Natural killer cell (primary cell): ENCODE measurements around the gene CNPY1. TPM values are rescaled to one million over a fixed set of nuclear protein-coding genes. Genes with fewer than 3 reads are reported as not detected.

Experiments
- ATAC-seq, 3 donors: fragments of 150-1000 bp in 2 of 3; fragments of 200-7000 bp in 1 of 3; cut with Tn5 transposase; 1 replicate in 1 of 3; 2 replicates in 2 of 3; pipeline ENCODE4 v1.10.0; 2021; ENCODE audit warnings: mild to moderate bottlenecking in 2 of 3, moderate library complexity in 2 of 3
- DNase-seq, 2 donors: peaks; one replicate each; pipeline versions ENCODE4 v3.0.0 to v3.0.0-alpha.2; 2013 to 2021; ENCODE audit warnings: mixed read lengths in 1 of 2
- H3K27ac ChIP-seq: one replicate; pipeline ENCODE4 v1.5.1; 2013; ENCODE audit warnings: mild to moderate bottlenecking, low read length
- H3K27me3 ChIP-seq: one replicate; pipeline ENCODE4 v1.6.1; 2013; ENCODE audit warnings: low read length; ENCODE audit not compliant: control insufficient read depth, insufficient read depth
- H3K36me3 ChIP-seq: one replicate; pipeline ENCODE4 v1.6.1; 2013; ENCODE audit warnings: low read length; ENCODE audit not compliant: control insufficient read depth, insufficient read depth
- H3K4me1 ChIP-seq: one replicate; pipeline ENCODE4 v1.6.1; 2013; ENCODE audit warnings: low read length; ENCODE audit not compliant: control insufficient read depth, insufficient read depth
- H3K4me3 ChIP-seq: one replicate; pipeline ENCODE4 v1.5.1; 2013; ENCODE audit warnings: low read length
- H3K9me3 ChIP-seq: one replicate; pipeline ENCODE4 v1.6.1; 2013; ENCODE audit warnings: low read length; ENCODE audit not compliant: control insufficient read depth, insufficient read depth
- H3K27ac Mint-ChIP-seq, 2 donors: one replicate each; pipeline ENCODE4 v1.8.0; 2022; ENCODE audit warnings: mild to moderate bottlenecking in 2 of 2, mixed read lengths in 2 of 2, moderate library complexity in 1 of 2
- H3K27me3 Mint-ChIP-seq, 2 donors: one replicate each; pipeline ENCODE4 v1.8.0; 2022; ENCODE audit warnings: low read depth in 2 of 2, mixed read lengths in 2 of 2
- H3K36me3 Mint-ChIP-seq: one replicate; pipeline ENCODE4 v1.8.0; 2022; ENCODE audit warnings: mixed read lengths
- H3K4me1 Mint-ChIP-seq, 2 donors: one replicate each; pipeline ENCODE4 v1.8.0; 2022; ENCODE audit warnings: mixed read lengths in 2 of 2
- H3K4me3 Mint-ChIP-seq: one replicate; pipeline ENCODE4 v1.8.0; 2022; ENCODE audit warnings: mild to moderate bottlenecking, moderate library complexity, mixed read lengths
- H3K9me3 Mint-ChIP-seq, 2 donors: one replicate each; pipeline ENCODE4 v1.8.0; 2022; ENCODE audit warnings: mixed read lengths in 2 of 2
- WGBS: methylation state at CpG from one replicate; pipeline ENCODE4 v1.1.7; 2013; ENCODE audit warnings: missing lambda C conversion rate; ENCODE audit not compliant: insufficient coverage; 5-methylcytosine and 5-hydroxymethylcytosine counted together
- intact Hi-C: fragments of 100-400 bp; cut with micrococcal nuclease; formaldehyde crosslinking; loops from one replicate; pipeline ENCODE4 v1.14.2; 2022
- total RNA-seq, 4 donors: library from RNA; stranded (reverse); fragments of 120-200 nt in 1 of 4; gene quantifications; one replicate each; pipeline versions ENCODE4 v1.2.3 to v1.2.4, GENCODE V29; 2013 to 2022
- TF ChIP-seq, protein P1 (sequence below): fragments of 200-600 bp; IDR thresholded peaks from one replicate; pipeline ENCODE4 v1.8.0; 2022; ENCODE audit warnings: antibody characterized with exemption

Gene CNPY1
- total RNA-seq, 3 donors from 2014 or later (not counting 1 experiment from before 2014, with no cell fraction given) = not detected

DNA sequence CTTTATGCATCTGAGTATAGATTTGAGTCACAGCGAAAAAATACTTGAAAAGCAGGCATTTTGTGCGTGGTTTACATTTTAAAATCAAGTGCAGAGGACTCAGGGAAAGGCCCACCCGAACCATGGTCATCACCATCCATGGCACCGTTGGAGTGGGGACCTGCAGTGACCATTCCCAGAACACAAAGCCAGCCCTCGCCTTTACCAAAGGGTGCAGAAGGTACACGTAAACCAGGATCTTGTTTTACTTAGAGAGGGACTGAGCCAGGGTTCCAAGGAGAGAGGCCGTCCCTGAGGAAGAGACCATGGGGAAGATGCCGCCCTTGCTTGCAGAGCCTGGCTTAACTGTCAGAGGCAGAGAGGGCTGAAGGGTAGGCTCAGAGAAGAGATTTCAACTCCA, 12.0 kb upstream of the CNPY1 start:
- H3K9me3 Mint-ChIP-seq = no peaks in the 10 kb centered on the region
- no peaks in the 10 kb centered on the region for H3K36me3 ChIP-seq
- H3K4me3 ChIP-seq = no peak overlapping the region
- H3K9me3 ChIP-seq = no peaks in the 10 kb centered on the region
- H3K4me1 Mint-ChIP-seq = no peaks in the 10 kb centered on the region
- H3K27me3 Mint-ChIP-seq = peaks cover 11 to 22% of the 10 kb centered on the region in 2 donors
- 90% methylated on average over 8 of the region's 8 CpGs for WGBS
- H3K4me1 ChIP-seq = no peaks in the 10 kb centered on the region
- DNase-seq = no peak
- no peaks in the 10 kb centered on the region for H3K36me3 Mint-ChIP-seq
- H3K27ac Mint-ChIP-seq = no peak overlapping the region
- TF ChIP-seq, protein P1, sequence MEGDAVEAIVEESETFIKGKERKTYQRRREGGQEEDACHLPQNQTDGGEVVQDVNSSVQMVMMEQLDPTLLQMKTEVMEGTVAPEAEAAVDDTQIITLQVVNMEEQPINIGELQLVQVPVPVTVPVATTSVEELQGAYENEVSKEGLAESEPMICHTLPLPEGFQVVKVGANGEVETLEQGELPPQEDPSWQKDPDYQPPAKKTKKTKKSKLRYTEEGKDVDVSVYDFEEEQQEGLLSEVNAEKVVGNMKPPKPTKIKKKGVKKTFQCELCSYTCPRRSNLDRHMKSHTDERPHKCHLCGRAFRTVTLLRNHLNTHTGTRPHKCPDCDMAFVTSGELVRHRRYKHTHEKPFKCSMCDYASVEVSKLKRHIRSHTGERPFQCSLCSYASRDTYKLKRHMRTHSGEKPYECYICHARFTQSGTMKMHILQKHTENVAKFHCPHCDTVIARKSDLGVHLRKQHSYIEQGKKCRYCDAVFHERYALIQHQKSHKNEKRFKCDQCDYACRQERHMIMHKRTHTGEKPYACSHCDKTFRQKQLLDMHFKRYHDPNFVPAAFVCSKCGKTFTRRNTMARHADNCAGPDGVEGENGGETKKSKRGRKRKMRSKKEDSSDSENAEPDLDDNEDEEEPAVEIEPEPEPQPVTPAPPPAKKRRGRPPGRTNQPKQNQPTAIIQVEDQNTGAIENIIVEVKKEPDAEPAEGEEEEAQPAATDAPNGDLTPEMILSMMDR = no peak
- H3K4me3 Mint-ChIP-seq = no peak overlapping the region
- H3K27me3 ChIP-seq = no peaks in the 10 kb centered on the region
- ATAC-seq = no peak
- intact Hi-C loops = no loop called here
- H3K27ac ChIP-seq = no peak overlapping the region

DNA sequence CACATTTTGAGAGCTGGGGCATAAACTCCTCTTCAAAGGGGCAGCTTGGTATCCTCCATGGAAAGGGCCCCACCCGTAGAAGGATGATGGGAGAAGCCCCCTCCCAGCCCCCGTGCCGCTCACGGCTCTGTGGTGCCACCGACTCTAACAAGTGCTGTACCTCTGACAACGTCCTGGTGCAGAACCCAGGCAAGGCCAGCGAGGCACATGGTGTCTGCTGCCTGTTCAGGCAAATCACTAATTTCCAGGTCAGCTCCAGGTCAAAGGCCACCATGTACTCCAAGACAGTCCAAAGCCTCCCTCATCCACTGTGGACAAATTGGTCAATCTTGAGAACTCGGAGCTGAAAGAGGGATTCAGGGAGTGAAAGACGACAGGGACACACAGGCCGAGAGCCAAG, 11.4 kb upstream of the CNPY1 start:
- WGBS = 91% methylated on average over 10 of the region's 10 CpGs
- TF ChIP-seq, protein P1 = no peak
- H3K4me1 Mint-ChIP-seq = no peaks in the 10 kb centered on the region
- H3K27me3 ChIP-seq = no peaks in the 10 kb centered on the region
- H3K36me3 ChIP-seq = no peaks in the 10 kb centered on the region
- no peaks in the 10 kb centered on the region for H3K9me3 ChIP-seq
- H3K4me1 ChIP-seq = no peaks in the 10 kb centered on the region
- no peak overlapping the region for H3K27ac ChIP-seq
- H3K9me3 Mint-ChIP-seq = no peaks in the 10 kb centered on the region
- DNase-seq = no peak
- H3K27me3 Mint-ChIP-seq = peaks cover 9 to 22% of the 10 kb centered on the region in 2 donors
- H3K36me3 Mint-ChIP-seq = no peaks in the 10 kb centered on the region
- no peak for ATAC-seq
- H3K4me3 Mint-ChIP-seq = no peak overlapping the region
- no peak overlapping the region for H3K27ac Mint-ChIP-seq
- intact Hi-C loops = no loop called here
- no peak overlapping the region for H3K4me3 ChIP-seq

DNA sequence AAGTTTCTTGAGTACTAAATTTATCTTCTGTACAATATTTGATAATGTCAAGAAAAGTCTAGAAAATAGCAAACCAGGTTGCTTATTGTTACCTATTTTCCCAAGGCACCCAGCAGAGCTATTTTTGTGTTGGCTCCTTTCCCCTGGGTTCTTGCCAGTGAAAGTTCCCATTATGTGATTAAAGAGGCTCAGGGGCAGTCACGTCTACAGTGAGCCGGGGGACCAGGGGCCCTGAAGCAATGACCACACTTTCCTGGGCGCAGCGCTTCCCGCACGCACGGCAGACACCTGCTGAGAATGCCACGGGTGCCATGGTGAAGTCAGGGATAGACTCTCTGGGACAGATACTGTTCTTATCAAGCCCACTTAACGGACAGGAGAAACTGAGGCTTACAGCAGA, 10.4 kb upstream of the CNPY1 start:
- no peaks in the 10 kb centered on the region for H3K9me3 ChIP-seq
- no peak for ATAC-seq
- TF ChIP-seq, protein P1 = no peak
- DNase-seq = no peak
- no peak overlapping the region for H3K4me3 ChIP-seq
- Mint-ChIP-seq H3K27me3 (peaks cover 6 to 17% of the 10 kb centered on the region in 2 donors), H3K4me3 (no peak overlapping the region), H3K27ac (no peak overlapping the region), H3K36me3 (no peaks in the 10 kb centered on the region), H3K4me1 (no peaks in the 10 kb centered on the region), H3K9me3 (no peaks in the 10 kb centered on the region)
- H3K27me3 ChIP-seq = no peaks in the 10 kb centered on the region
- no peaks in the 10 kb centered on the region for H3K36me3 ChIP-seq
- no peaks in the 10 kb centered on the region for H3K4me1 ChIP-seq
- intact Hi-C loops = no loop called here
- 87% methylated on average over 9 of the region's 9 CpGs for WGBS
- H3K27ac ChIP-seq = no peak overlapping the region

DNA sequence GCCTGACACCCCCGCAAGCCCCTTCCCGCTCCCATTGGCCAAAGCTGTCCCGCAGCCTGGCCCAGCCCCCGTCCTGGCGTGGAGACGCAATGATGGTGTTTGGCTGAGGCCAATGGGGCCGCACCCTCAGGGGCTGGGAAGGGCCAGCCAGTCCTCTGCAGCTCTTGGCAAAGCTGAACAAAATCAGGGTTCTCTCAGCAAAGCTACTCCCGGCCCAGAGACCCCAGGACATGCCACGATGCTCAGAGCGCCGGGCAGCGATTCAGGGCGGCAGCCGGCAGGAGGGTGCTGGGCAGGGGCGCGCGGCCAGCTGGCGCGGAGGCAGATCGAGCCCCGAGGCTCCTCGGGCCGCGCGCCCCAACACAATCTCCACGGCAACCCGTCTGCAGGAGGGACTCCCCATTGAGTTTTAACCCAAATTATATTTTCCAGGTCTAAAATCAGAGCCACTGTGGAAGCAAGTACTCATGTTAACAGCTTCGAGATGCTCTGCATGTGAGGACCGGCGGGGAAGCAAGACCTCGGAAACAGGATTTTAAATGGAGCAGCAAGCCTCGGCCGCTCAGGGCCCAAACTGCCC, 8.8 kb upstream of the CNPY1 start:
- TF ChIP-seq, protein P1 = no peak
- Histone ChIP-seq H3K36me3 (no peaks in the 10 kb centered on the region), H3K27ac (no peak overlapping the region), H3K4me1 (no peaks in the 10 kb centered on the region), H3K27me3 (no peaks in the 10 kb centered on the region), H3K4me3 (no peak overlapping the region), H3K9me3 (no peaks in the 10 kb centered on the region)
- Mint-ChIP-seq H3K9me3 (no peaks in the 10 kb centered on the region), H3K4me3 (no peak overlapping the region), H3K4me1 (no peaks in the 10 kb centered on the region), H3K27ac (no peak overlapping the region), H3K27me3 (peaks cover 3 to 4% of the 10 kb centered on the region in 2 donors), H3K36me3 (no peaks in the 10 kb centered on the region)
- WGBS = 89% methylated on average over 33 of the region's 33 CpGs
- intact Hi-C loops = no loop called here
- ATAC-seq (no peak), DNase-seq (no peak)
